ENCODE data around the gene ADD3.

Gene ADD3

GRCh38 chr10:109996225-109996624 lies 11.6 kb upstream of the ADD3 start:
- peak overlapping the region; percentile 46; the same call in 1 of the 2 replicates for H3K27ac ChIP-seq (ENCODE audit: extremely low read depth, low read depth, low read length)
- no peak for TF ChIP-seq INSM2 (tag by site-specific recombination; IDR thresholded peaks at IDR 0.05)
- peak; percentile 50; the same call in 1 of the 2 replicates for TF ChIP-seq GLI2 (tag by site-specific recombination; IDR thresholded peaks at IDR 0.05; ENCODE audit: borderline replicate concordance, low read depth)
- no peak for TF ChIP-seq ZNF654 (tag by site-specific recombination; IDR thresholded peaks at IDR 0.05; ENCODE audit: low read depth)
- peak; percentile 29; the same call in 1 of the 2 replicates for TF ChIP-seq GLIS1 (tag by site-specific recombination; IDR thresholded peaks at IDR 0.05)
- TF ChIP-seq KLF1 (tag by site-specific recombination; IDR thresholded peaks at IDR 0.05): peak; percentile 89
- TF ChIP-seq AEBP2 (tag by site-specific recombination; IDR thresholded peaks at IDR 0.05; ENCODE audit: borderline replicate concordance): no peak
- TF ChIP-seq KLF16 (tag by site-specific recombination; IDR thresholded peaks at IDR 0.05): no peak
- no peak for TF ChIP-seq PRDM1 (tag by site-specific recombination; IDR thresholded peaks at IDR 0.05)
- TF ChIP-seq ZSCAN23 (tag by site-specific recombination; IDR thresholded peaks at IDR 0.05): no peak
- TF ChIP-seq TRIM28 (IDR thresholded peaks at IDR 0.05; ENCODE audit: borderline replicate concordance, low read length): no peak
- TF ChIP-seq ZNF23 (tag by site-specific recombination; IDR thresholded peaks at IDR 0.05; ENCODE audit: borderline replicate concordance): no peak
- no peak for TF ChIP-seq RBAK (tag by site-specific recombination; IDR thresholded peaks at IDR 0.05)
- TF ChIP-seq ZNF558 (tag by site-specific recombination; IDR thresholded peaks at IDR 0.05): no peak
- no peak for TF ChIP-seq SCRT2 (tag by site-specific recombination; IDR thresholded peaks at IDR 0.05)
- TF ChIP-seq ZNF16 (tag by site-specific recombination; IDR thresholded peaks at IDR 0.05; ENCODE audit: low read depth): no peak
- no peak for TF ChIP-seq ZNF837 (tag by site-specific recombination; IDR thresholded peaks at IDR 0.05)
- no peak; the same call in 1 of the 2 replicates for TF ChIP-seq HIC1 (tag by site-specific recombination; IDR thresholded peaks at IDR 0.05)
- peak; percentile 31; the same call in 1 of the 2 replicates for TF ChIP-seq ZBTB17 (tag by site-specific recombination; IDR thresholded peaks at IDR 0.05)
- TF ChIP-seq KLF17 (tag by site-specific recombination; IDR thresholded peaks at IDR 0.05): no peak
- no peak for TF ChIP-seq ZFP41 (tag by site-specific recombination; IDR thresholded peaks at IDR 0.05; ENCODE audit: borderline replicate concordance)
- TF ChIP-seq TCF7L2 (IDR thresholded peaks at IDR 0.05; ENCODE audit: borderline replicate concordance, low read depth, low read length): no peak; the same call in 1 of the 2 replicates
- no peak for TF ChIP-seq ZBTB21 (tag by site-specific recombination; IDR thresholded peaks at IDR 0.05)
- no peak for TF ChIP-seq ZNF354C (tag by site-specific recombination; IDR thresholded peaks at IDR 0.05; ENCODE audit: borderline replicate concordance, low read depth)
- TF ChIP-seq MYNN (tag by site-specific recombination; IDR thresholded peaks at IDR 0.05; ENCODE audit: borderline replicate concordance): no peak
- no peak for TF ChIP-seq ZNF266 (tag by site-specific recombination; IDR thresholded peaks at IDR 0.05; ENCODE audit: low read depth)
- no peak for TF ChIP-seq ZNF433 (tag by site-specific recombination; IDR thresholded peaks at IDR 0.05; ENCODE audit: low read depth)
- no peak for TF ChIP-seq ZNF596 (tag by site-specific recombination; IDR thresholded peaks at IDR 0.05)
- TF ChIP-seq ZBTB11 (tag by site-specific recombination; conservative IDR thresholded peaks at IDR 0.05; ENCODE audit: low read depth): no peak
- TF ChIP-seq ZSCAN4 (tag by site-specific recombination; IDR thresholded peaks at IDR 0.05): no peak

More at GRCh38 chr10:109996225-109996624, 11.6 kb upstream of the ADD3 start:
- Histone ChIP-seq H3K36me3 (ENCODE audit: control insufficient read depth in 2 of 2, insufficient read depth in 1 of 2, low read length in 2 of 2) (no peaks in the 10 kb centered on the region), H3K9me3 (ENCODE audit: control insufficient read depth, insufficient read depth, low read depth, low read length) (no peaks in the 10 kb centered on the region), H3K4me3 (ENCODE audit: low read depth, low read length) (no peak overlapping the region), H3K4me1 (ENCODE audit: control insufficient read depth, insufficient read depth, low read length) (peaks cover 21% of the 10 kb centered on the region)
- POLR2A ChIA-PET: interaction anchor here (0.6 to 1.2 kb wide), 2 partner anchors 11 to 102 kb away, joined by 5 read pairs; partner anchors contain the start of gene ADD3
- CTCF ChIA-PET: no interaction called here

Measured in HEK293 (cell line).